Peyer's patch (tissue), 4 donors: ENCODE results near the gene KLRD1.

Experiments
- CTCF ChIP-seq, 6 experiments: fragments of 450-650 bp in 4 of 6; fragments of 200-600 bp in 2 of 6; sonication (generic) in 1 of 6; IDR thresholded peaks; one replicate each; pipeline ENCODE4 v1.5.1; 2017 to 2019; ENCODE audit warnings: antibody characterized with exemption in 6 of 6, mild to moderate bottlenecking in 3 of 6, moderate library complexity in 1 of 6
- POLR2A ChIP-seq, 2 donors: fragments of 450-650 bp; IDR thresholded peaks; one replicate each; pipeline ENCODE4 v1.5.1; 2017; ENCODE audit warnings: antibody characterized with exemption in 2 of 2, mild to moderate bottlenecking in 2 of 2, moderate library complexity in 2 of 2

- no peak for TF ChIP-seq POLR2A (IDR thresholded peaks at IDR 0.05)
- TF ChIP-seq CTCF (IDR thresholded peaks at IDR 0.05), result no peak
Observed at GRCh38 chr12:10291030-10291429, 16.6 kb upstream of the KLRD1 start.
